Islet of Langerhans (tissue), 1 donor: ENCODE measurements around the gene HYAL3.
"Not testable (repeated sequence)": the region's sequence is repeated elsewhere in the genome, so short reads cannot be mapped to it uniquely, and the experiment has no call there.

Source experiments
- FAIRE-seq: peaks from one replicate; lab custom pipeline; 2011; peaks lifted over from hg19 to GRCh38; lab: Jason Lieb, UNC

Gene HYAL3

DNA sequence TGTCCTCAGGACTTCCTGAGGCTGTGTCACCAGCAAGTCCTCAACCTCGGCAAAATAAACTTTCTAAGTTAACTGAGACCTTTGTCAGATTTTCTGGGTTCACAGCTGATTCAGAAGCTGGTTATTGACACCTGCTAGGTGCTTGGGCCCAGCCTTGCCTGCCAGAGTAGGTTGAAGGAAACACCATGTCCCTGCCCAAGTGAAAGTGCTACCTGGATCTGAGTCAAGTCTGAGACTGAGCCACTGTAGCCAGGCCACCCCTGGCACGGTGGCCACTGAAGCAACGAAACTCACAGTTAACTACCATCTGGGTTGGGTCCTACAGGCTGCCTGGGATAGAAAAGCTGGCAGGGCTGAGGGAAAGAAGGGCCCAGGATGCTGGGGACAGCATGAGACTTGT is 15.1 kb upstream of the HYAL3 start:
- FAIRE-seq = no peak

DNA sequence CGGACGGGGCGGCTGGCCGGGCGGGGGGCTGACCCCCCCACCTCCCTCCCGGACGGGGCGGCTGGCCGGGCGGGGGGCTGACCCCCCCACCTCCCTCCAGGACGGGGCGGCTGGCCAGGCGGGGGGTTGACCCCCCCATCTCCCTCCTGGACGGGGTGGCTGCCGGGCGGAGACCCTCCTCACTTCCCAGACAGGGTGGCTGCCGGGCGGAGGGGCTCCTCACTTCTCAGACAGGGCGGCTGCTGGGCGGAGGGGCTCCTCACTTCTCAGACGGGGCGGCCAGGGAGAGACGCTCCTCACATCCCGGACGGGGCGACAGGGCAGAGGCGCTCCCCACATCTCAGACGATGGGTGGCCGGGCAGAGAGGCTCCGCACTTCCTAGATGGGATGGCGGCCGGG is 12.8 kb upstream of the HYAL3 start:
- not testable (repeated sequence) for FAIRE-seq

DNA sequence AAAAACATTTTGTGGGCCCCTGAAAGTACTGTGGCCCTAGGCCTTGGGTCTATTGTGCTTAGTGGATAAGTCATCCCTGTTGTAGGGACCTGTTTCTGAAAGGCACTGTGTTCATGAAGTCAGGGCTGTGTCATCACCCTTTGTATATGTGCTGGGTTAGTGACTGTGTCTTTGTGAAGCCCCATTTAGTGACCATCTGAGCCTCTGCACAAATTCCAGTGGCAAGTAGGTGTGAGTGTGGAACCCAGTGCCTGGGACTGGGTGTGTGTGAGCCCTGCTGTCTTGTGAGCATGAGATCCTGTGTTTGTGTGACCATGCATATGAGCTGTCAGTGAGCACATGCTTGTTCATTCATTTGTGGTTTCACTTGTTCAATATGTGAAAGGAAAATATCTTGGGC is 5.4 kb upstream of the HYAL3 start:
- no peak for FAIRE-seq

DNA sequence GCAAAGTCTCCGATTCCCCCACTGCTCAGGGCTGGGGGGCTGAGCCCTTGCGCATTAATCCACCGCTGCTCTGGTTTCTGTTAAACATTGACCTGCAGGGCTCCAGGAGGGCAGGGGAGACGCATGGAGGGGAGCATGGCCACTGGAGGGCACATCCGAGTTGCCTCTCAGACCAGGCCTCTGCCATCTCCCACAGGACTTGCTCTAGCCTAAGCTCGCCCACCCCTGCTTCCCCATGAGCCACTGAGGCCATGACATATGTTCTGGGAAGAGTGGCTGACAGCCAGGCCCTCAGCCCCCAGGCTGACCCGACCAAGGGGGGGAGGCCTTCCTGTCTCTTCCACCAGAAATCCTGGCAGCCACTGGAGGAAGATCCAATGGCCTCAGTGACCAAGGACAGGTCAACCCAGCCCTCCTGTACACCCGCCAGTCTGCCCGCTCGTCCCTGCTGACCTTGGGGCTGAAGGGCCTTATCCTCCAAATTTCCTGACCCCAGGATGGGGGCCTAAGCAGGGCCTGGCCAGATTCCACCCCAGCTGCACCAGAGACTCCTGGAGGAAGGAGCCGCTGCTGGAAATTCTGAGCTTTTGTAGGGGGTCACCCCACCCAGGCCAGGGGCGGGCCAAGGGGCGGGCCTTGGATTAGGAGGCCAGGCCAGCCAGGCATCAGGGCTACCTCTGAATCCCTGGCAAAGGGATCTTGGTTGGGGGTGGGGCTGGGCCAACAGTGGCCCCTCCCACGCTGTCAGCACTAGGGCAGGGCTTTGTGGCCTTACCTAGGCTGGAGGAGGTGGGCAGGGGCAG is 4.0 kb upstream of the HYAL3 start, which contains the start of gene HYAL1:
HYAL1 (minus strand) TSS at position 562 of the 803 bp plus-strand sequence. CDS start 618 bp downstream, outside the sequence.
- FAIRE-seq = no peak

DNA sequence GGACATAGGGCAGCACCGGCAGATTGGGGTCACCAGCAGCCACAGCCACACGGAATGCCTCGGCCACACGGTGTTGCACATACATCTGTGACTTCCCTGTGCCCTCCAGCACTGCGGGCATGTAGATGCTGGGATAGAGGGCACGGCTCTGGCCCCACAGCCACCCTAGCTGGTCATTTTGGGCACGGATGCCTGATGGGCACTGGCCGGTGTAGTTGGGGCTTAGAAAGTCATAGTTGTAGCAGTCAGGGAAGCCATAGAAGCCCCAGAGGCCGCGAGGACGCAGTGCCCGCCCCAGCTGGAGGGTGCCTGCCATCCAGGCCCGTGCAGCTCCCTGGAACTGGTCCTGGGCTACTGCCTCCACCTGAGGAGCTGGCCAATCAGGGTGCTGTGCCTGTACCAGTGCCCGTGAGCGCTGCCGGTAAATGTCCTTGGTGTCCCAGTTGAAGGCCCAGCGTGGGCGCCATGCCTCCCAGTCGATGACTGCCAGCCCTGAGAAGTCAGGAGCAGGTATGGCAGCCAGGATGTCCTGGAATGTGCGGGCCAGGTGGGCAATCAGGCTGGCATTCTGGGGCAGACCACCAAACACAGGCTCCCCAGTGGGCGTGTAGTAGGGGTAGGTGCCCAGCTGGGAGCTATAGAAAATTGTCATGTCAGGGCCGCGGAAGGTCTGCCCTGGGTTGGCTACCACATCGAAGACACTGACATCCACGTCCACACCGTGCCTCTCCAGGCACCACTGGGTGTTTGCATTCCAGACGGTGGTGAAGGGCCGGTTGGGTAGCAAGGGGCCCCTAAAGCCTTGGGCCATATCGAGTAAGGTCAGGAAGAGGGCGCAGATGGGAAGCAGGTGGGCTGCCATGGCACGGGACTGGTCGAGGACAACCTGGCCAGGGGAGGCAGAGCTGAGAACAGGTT is 3.1 kb upstream of the HYAL3 start:
- no peak for FAIRE-seq

DNA sequence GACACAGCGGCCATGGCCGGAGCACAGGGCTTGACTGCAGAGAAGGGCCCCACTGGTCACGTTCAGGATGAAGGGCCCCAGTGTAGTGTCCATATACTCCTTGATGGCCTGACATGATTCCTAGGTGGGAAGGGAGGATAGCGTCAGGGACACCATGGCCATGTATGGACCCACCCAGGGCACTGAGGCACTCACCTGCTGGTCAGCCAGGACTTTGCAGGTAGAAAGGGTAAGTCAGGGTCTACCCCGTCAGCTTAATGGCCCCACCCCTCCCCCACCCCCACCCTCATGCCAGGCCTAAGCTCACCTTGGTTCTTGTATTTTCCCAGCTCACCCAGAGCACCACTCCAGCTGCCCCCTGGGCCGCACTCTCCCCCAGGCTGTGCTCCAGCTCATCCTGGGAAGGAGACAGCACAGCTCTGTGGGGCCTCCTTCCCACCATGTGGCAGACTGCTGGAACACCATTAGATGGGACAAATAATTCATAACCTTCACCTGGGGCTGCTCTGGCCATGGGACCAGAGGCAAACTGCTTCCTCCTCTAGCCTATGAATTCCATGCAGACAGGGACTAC is 1.6 kb upstream of the HYAL3 start:
- no peak for FAIRE-seq

DNA sequence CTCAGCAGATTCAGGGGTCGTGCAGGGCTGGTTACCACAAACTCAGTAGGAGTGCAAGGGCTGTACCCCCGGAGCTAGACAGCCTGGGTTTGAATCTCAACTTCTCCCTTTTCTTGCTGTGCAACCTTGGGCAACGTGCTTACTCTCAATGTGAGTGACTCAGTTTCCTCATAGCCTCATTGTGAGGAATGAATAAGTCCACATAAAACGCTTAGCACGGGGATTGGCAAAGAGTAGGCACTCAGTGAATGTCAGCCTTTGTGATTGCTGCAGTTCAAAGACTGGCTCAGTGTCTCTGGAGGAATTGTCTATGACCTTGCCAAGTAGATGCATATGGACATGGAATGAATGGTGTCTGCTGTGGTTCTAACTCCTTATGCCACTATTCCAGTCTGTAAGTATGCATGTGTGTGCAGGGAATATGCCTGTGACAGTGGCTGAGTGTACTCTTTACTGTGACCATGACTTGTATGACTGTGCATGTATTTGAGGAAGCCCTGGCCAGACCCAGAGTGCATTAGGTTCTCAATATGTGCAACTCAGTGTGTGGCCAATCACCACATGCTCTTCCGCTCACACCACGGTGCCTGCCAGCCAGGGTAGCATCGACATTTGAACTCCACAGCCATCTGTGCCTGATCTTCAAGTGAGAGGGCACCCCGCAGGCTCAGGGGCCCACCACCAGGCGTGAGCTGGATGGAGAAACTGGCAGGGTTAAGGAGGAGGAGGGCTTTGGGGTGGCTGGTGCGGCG is 900 bp upstream of the HYAL3 start:
- FAIRE-seq = no peak

DNA sequence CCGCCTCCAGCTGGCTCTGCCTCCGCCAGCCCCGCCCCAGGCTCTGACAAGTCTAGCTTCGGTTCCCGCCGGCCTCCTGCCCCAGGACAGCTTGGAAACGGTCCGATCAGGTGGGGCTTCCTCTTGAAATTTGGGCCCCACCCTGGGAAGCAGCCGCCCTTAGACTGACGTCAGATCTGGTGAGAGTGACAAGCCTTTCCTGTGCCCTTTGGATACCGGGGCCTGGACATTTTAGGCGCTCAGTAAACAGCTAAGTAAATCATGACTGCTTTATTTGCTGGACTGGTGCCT is 378 bp upstream of the HYAL3 start:
- FAIRE-seq = no peak

DNA sequence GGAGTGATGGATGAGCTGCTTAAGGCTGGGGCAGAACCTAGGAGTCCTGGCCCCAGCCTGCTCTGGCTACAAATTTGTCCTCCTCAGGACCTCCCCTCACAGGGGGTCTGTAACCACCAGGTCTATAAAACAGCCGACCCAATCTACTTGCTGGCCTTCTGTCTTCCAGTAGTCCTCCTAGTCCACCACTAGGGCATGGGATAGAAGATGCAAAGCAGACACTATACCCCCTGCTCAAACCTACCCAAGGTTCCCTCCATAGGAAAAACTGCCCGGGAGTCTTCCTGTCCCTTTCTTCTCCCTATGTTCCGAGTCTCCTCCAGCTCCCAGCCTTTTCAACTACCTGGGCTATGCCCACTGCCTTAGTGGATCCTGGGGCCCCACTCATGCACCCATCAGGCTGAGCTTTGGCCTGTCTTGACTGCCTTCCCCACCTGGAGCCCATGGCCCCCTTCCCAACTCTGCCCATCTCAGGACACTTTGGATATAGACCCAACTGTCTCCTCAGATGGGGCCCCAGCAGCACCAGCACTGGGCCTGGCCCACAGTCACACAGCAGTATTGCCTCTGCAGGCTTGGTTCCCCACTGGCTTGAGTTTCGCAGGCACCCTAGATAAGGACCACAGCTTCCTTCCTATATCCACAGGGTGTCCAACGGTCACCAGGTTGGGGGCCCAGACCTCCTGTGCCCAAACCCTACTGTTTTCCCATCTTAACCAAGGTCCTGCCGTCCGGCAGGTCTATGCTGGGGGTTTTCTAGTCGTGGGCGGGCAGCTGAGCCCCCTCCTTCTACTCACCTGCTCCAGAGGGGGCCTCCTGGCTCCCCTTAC is 1.1 kb downstream of the HYAL3 start:
- FAIRE-seq = no peak

DNA sequence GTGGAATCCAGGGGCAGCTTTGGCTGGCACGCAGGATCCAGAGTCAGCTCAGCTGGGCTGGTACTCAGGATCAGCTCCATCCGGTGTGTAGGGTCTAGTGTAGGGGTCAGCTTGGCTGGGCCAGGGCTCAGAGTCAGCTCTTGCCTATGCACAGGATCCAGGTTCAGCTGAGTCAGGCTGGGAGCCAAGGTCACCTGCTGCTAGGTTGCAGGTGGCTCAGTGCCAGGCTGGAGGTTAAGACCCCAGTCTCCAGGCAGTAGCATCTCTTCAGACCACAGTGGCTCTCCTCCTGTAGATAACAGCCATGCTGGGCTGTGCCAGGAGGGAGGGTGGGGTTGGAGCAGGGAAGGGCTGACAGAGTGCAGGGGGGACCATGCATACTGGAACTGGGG is 1.8 kb downstream of the HYAL3 start:
- FAIRE-seq = no peak

DNA sequence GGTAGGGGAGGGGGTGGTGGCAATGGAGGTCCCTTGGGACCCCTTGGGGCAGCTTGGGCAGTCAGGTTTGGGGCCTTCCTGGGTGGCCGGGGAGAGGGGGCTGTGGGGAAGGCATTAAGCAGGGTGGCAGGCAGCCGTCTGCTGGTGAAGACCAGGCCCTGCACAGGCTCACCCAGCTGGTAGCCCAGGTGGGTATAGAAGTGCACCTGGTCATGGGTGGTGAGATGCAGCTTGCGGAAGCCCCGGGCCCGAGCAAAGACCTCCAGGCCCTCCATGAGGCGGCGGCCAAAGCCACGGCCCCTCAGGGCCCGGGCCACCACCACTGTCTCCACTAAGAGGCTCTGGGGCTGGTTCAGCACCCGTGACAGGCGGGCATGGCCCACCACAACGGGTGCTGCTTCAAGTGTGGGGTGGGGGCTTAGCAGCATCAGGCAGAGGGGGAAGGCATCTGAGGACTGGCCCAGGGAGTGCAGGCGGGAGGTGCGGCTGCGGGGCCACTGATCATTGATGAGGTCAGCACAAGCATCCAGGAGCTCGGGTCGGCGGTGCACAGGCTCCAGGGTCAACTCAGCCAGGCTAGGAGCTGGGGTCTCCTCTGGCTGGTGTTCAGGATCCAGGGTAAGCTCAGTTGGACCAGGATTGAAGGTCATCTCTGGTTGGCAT is 2.4 kb downstream of the HYAL3 start:
- FAIRE-seq = no peak

DNA sequence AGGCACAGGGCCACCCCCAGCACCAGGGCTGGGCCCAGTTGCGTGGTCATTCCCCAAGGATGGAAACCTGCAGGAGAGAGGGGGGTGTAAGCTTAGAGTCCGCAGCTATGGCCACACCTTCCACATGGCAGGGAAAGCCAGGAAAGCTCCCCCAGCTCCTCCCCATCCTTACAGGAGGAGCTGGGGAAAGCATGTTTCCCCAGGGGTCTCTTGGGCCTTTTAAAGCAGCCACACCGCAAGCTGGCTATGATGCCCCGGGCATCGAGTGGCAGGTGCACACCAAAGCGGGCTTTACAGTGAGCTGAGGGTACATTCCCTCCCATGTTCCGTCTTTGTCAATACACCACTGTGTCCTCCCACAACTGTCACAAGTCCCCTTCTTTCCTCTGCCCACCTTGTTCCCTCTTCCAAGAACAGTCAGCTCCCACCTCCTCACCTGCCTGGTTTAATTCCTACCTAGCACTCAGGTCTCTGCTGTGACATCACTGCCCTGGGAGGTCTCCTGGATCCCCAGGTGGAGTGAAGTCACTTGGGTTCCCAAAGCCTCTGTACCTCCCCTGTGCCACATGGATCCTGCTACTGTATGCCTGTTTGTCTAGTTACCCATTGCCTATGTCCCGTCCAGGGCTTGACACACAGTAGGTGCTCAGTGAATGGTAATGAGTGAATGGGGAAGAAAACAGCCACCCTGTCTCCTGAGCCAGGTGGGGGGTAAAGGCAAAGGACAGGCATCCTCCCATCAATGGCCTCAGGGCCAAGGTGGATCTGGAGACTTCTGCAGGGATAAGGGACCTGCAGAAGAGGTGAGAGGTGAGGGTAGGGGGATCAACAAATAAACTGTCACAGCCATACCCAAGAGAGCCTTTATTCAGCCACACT is 3.4 kb downstream of the HYAL3 start:
- FAIRE-seq = no peak

DNA sequence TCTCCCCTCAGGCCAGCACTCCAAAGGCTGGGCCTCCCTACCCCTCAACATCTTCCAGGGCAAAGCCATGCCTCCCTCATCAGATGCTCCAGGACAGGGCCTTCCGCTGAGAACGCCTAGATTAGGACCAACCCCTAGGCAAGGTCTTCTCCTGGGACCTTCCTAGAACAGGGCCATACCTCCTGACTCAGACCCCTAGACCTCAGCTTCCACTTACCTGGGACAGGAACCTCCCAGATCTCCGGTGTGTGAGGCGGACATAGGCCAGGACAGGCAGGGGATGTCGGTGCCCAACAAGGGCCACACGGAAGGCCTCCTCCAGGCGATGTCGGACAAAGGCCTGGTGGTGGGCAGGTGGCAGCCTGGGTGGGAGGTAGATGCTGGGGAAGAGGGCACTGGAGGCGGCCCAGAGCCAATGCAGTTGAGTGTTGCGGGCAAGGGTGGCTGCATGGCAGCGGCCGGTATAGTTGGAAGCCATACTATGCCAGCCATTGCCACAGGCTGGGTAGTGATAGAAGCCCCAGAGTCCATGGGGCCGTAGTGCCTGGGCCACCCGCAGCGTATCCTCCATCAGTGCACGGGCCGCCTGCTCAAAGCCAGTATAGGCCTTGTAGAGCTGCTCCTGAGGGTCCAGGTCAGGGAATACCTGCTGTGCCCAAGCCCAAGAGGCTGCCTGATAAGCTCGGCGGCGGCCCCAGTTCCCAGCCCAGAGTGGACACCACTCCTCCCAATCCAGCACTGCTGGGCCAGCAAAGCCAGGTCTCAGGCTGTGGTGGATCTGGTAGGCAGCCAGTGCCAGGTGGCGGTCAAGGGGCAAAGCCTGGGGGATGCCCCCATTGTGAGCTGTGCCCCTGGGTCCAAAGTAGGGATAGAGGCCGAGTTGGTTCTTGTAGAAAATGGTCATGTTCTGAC is 4.5 kb downstream of the HYAL3 start:
- no peak for FAIRE-seq

DNA sequence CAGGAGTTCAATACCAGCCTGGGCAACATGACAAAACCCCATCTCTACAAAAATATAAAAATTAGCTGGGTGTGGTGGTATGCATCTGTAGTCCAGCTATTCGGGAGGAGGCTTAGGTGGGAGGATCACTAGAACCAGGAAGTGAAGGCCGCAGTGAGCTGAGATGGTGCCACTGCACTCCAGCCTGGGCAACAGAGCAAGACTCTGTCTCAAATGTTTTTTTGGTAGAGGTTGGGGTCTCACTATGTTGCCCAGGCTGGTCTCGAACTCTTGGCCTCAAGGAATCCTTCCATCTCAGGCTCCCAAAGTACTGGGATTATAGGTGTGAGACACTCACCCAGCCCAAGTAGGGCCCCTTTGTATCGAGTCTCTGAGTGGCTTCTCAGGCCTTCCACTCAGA is 5.1 kb downstream of the HYAL3 start:
- no peak for FAIRE-seq

DNA sequence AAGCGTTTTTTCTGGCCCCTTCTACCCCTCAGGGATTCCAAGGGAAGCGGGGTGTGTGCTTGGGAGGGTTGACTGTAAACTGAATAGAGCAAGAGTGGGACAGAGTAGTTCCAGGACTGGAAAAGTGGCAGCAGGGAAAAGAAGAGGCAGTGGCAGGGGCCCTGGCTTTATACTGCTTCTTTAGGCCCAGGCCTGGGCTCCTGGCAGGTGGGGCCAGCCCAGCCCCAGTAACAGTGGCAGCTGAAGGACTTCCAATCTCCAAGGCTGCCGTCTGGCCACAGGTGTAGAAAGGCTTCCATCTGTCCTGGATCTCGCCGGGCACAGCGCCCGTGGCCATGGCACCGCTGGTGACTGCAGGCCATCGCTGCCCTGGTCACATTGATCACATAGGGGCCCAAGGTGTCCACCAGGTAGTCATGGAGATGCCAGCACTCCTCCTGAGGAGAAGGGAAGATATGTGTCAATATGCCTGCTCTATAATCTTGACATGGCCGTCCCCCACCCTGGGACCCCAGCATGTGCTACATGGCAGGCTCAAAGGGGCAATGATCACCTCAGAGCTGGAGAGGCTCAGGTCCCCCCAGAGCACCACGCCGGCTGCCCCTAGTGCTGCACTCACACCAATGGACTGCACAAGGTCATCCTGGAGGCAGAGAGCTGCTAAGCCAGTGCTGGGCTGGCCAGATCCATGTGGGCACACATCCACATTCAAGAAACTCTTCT is 6.0 kb downstream of the HYAL3 start:
- FAIRE-seq = no peak

DNA sequence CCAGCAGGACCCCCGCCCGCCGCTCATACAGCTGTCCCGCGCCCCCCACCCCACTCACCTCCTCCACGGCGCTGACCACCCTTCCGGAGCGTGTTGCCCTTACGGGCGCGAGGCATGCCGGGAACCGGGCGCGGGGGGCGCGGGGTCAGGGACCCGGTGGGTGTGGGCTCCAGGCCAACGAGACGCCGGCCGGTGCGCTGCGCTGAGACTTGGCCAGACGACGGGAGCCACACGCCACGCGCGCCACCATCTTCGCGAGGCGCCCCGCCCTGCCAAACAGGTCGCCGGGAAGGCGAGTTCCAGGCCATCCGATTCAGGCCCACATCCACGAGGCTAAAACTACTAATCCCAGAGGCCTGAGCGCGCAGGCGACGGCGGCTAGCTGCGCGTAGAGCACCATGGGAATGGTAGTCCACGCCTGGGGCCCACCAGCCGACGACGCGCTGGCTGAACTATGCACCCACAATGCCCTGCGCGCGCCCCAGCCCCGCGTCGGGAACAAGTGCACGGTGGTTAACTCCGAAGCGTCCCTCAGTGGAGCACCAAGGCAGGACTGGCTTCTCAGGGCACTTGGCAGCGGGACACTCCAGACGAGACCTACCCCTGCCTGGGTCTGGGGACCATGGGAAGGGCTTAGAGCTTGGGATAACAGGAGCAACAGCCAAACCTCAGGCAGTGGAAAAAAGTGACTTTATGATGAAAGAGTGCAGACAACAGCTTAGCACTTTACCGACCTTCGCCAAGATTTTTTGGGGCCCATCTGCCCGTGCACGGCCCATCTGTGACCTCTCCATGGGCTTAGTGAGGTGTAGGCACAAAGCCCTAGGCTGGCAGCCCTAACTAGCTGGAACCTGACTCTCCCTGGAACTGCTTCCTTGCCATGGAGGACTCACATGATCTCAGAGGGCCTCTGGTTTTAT is 6.8 kb downstream of the HYAL3 start, which contains the start of gene IFRD2:
IFRD2 (minus strand) TSS at position 271 of the 920 bp plus-strand sequence; CDS start at position 116, 155 bp downstream.
- peak; percentile 84 for FAIRE-seq

DNA sequence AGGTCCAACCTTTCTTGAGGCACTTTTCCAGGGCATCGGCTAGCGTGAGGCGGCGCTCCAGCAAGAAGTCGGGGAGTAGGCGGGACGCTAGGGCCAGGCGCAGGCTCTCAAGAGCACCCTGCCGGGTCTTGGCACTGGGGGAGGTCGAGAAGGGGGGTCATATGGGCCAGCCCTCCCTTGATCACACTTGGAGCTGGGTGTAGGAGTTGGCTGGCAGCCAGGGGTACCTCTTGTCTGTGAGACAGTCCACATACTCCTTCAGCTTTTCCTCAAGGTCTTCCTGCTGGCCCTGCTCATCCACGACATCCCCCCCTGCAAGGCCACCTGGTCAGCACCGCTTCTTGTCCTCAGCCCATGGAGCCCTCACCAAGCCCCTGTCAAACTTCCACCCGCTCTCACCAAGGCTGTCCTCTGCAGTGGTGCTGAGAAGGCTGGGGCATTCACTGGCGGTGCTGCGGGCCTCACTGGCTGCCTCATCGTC is 9.0 kb downstream of the HYAL3 start:
- FAIRE-seq = no peak
